ENCODE results near the gene CXorf65.

The CXorf65 gene

DNA sequence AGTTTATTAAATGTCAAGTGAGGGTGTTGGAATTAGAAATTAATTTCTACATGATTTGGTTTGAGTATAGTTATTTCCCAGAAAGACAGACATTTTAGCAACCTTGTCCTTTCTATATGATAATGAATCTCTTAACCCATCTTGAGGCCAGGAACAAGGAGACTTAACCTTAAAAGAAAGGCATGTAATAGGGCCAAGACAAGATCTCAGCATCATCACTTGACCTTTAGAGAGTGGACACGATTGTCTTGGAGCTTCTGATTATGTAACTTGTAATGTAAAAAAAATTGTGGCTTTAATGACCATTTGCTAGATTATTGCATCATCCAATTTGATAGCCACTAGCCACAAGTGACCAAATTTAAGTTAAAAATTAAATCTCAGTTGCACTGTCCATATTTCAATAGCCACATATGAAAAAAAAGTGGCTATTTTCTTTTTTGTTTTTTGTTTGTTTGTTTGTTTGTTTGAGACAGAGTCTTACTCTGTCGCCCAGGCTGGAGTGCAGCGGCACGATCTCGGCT, 24.4 kb downstream of the CXorf65 start:
- ChIA-PET CTCF (interaction anchor here (0.6 kb wide), 2 partner anchors 10 to 52 kb away, joined by 3 to 6 read pairs; no protein-coding TSS in a partner anchor), POLR2A (no interaction called here)
- no peak for DNase-seq (ENCODE audit: extremely low spot score)
- TF ChIP-seq NFRKB (IDR thresholded peaks at IDR 0.05) (no peak), ELF4 (IDR thresholded peaks at IDR 0.05) (no peak), TARDBP (IDR thresholded peaks at IDR 0.05) (no peak), CTBP1 (IDR thresholded peaks at IDR 0.05; ENCODE audit: borderline replicate concordance) (no peak), HDGF (IDR thresholded peaks at IDR 0.05; ENCODE audit: borderline replicate concordance) (no peak), L3MBTL2 (conservative IDR thresholded peaks at IDR 0.05) (no peak), FOXK2 (IDR thresholded peaks at IDR 0.05) (no peak), SP1 (IDR thresholded peaks at IDR 0.05) (no peak), LEF1 (IDR thresholded peaks at IDR 0.05; ENCODE audit: borderline replicate concordance) (no peak), FOXA1 (IDR thresholded peaks at IDR 0.05) (no peak), ZNF384 (IDR thresholded peaks at IDR 0.05) (no peak), BHLHE40 (IDR thresholded peaks at IDR 0.05; ENCODE audit: borderline replicate concordance) (no peak), FOXM1 (IDR thresholded peaks at IDR 0.05; ENCODE audit: borderline replicate concordance) (no peak), ARNT (IDR thresholded peaks at IDR 0.05) (no peak), PKNOX1 (IDR thresholded peaks at IDR 0.05) (no peak), SUZ12 (IDR thresholded peaks at IDR 0.05) (no peak)

- CTCF ChIA-PET, result no interaction called here
- POLR2A ChIA-PET, result no interaction called here
- no peak for DNase-seq (ENCODE audit: extremely low spot score)
- TF ChIP-seq FOXM1 (IDR thresholded peaks at IDR 0.05; ENCODE audit: borderline replicate concordance) (no peak), PKNOX1 (IDR thresholded peaks at IDR 0.05) (peak; percentile 86), TARDBP (IDR thresholded peaks at IDR 0.05) (no peak), SP1 (IDR thresholded peaks at IDR 0.05) (no peak), ARNT (IDR thresholded peaks at IDR 0.05) (no peak), ZNF384 (IDR thresholded peaks at IDR 0.05) (no peak), CTBP1 (IDR thresholded peaks at IDR 0.05; ENCODE audit: borderline replicate concordance) (no peak)
These were observed 25.0 kb downstream of the CXorf65 start for GRCh38 chrX:71081330-71082123.

- ChIA-PET CTCF (no interaction called here), POLR2A (no interaction called here)
- TF ChIP-seq L3MBTL2 (conservative IDR thresholded peaks at IDR 0.05) (no peak), NFRKB (IDR thresholded peaks at IDR 0.05) (no peak), ZNF384 (IDR thresholded peaks at IDR 0.05) (no peak), FOXK2 (IDR thresholded peaks at IDR 0.05) (no peak), ARNT (IDR thresholded peaks at IDR 0.05) (no peak), BHLHE40 (IDR thresholded peaks at IDR 0.05; ENCODE audit: borderline replicate concordance) (no peak), CTBP1 (IDR thresholded peaks at IDR 0.05; ENCODE audit: borderline replicate concordance) (no peak), FOXA1 (IDR thresholded peaks at IDR 0.05) (no peak), ELF4 (IDR thresholded peaks at IDR 0.05) (no peak), PKNOX1 (IDR thresholded peaks at IDR 0.05) (no peak), TARDBP (IDR thresholded peaks at IDR 0.05) (no peak), HDGF (IDR thresholded peaks at IDR 0.05; ENCODE audit: borderline replicate concordance) (no peak), FOXM1 (IDR thresholded peaks at IDR 0.05; ENCODE audit: borderline replicate concordance) (no peak), LEF1 (IDR thresholded peaks at IDR 0.05; ENCODE audit: borderline replicate concordance) (no peak)
- no peak for DNase-seq (ENCODE audit: extremely low spot score)
These were observed 36.0 kb downstream of the CXorf65 start for GRCh38 chrX:71070531-71070930.

GRCh38 chrX:71068044-71068918, 38.3 kb downstream of the CXorf65 start, which contains the start of gene SNX12:
Gene SNX12, minus strand, starts transcription at chrX:71068334. Its CDS starts 28 bp downstream, at chrX:71068306.
- ChIA-PET CTCF (no interaction called here), POLR2A (interaction anchor here (0.9 to 1.2 kb wide), 4 partner anchors 10 to 114 kb away, joined by 3 to 8 read pairs (median 4); partner anchors contain the start of gene MED12)
- DNase-seq (ENCODE audit: extremely low spot score), result peak; percentile 84
- TF ChIP-seq TARDBP (IDR thresholded peaks at IDR 0.05) (peak; percentile 94), FOXM1 (IDR thresholded peaks at IDR 0.05; ENCODE audit: borderline replicate concordance) (peak; percentile 87; the same call in 1 of the 2 replicates), BHLHE40 (IDR thresholded peaks at IDR 0.05; ENCODE audit: borderline replicate concordance) (no peak), CTBP1 (IDR thresholded peaks at IDR 0.05; ENCODE audit: borderline replicate concordance) (no peak), LEF1 (IDR thresholded peaks at IDR 0.05; ENCODE audit: borderline replicate concordance) (peak; percentile 100), NFRKB (IDR thresholded peaks at IDR 0.05) (no peak), ZNF384 (IDR thresholded peaks at IDR 0.05) (no peak), ELF4 (IDR thresholded peaks at IDR 0.05) (no peak), ARNT (IDR thresholded peaks at IDR 0.05) (peak; percentile 66), PKNOX1 (IDR thresholded peaks at IDR 0.05) (peak; percentile 92), FOXA1 (IDR thresholded peaks at IDR 0.05) (no peak), HDGF (IDR thresholded peaks at IDR 0.05; ENCODE audit: borderline replicate concordance) (no peak), SP1 (IDR thresholded peaks at IDR 0.05) (no peak), L3MBTL2 (conservative IDR thresholded peaks at IDR 0.05) (peak; percentile 79)
